ENCODE measurements around the gene DKK2.
"Not testable (repeated sequence)": the region's sequence is repeated elsewhere in the genome, so short reads cannot be mapped to it uniquely, and the experiment has no call there.

The DKK2 gene

GRCh38 chr4:106971636-106972035 is 64.5 kb downstream of the DKK2 start:
- no peaks in the 10 kb centered on the region for H3K4me1 ChIP-seq (ENCODE audit: insufficient read depth, low read length)
- no peak overlapping the region for H3K4me3 ChIP-seq (ENCODE audit: low read depth in 1 of 2, low read length in 2 of 2)
- no peaks in the 10 kb centered on the region for H3K36me3 ChIP-seq (ENCODE audit: insufficient read depth, low read length)
- H3K9me3 ChIP-seq (ENCODE audit: low read length): no peaks in the 10 kb centered on the region
- no peaks in the 10 kb centered on the region for H3K27me3 ChIP-seq (ENCODE audit: control insufficient read depth in 1 of 2, insufficient read depth in 2 of 2, low read length in 2 of 2)
- no peak overlapping the region for H3K9ac ChIP-seq (ENCODE audit: low read length)
- no peak overlapping the region for H3K27ac ChIP-seq (ENCODE audit: low read depth, low read length)

- no peak overlapping the region for H3K4me3 ChIP-seq (ENCODE audit: low read depth in 1 of 2, low read length in 2 of 2)
- no peaks in the 10 kb centered on the region for H3K9me3 ChIP-seq (ENCODE audit: low read length)
- H3K9ac ChIP-seq (ENCODE audit: low read length): no peak overlapping the region
Measured at GRCh38 chr4:106967892-106968291, 68.2 kb downstream of the DKK2 start.

GRCh38 chr4:106953036-106953705 is 82.9 kb downstream of the DKK2 start:
- Histone ChIP-seq H3K27me3 (ENCODE audit: control insufficient read depth in 1 of 2, insufficient read depth in 2 of 2, low read length in 2 of 2) (no peaks in the 10 kb centered on the region), H3K9ac (ENCODE audit: low read length) (no peak overlapping the region), H3K4me3 (ENCODE audit: low read depth in 1 of 2, low read length in 2 of 2) (no peak overlapping the region), H3K27ac (ENCODE audit: low read depth, low read length) (no peak overlapping the region), H3K4me1 (ENCODE audit: insufficient read depth, low read length) (no peaks in the 10 kb centered on the region), H3K9me3 (ENCODE audit: low read length) (no peaks in the 10 kb centered on the region), H3K36me3 (ENCODE audit: insufficient read depth, low read length) (no peaks in the 10 kb centered on the region)

More at GRCh38 chr4:106967892-106968291, 68.2 kb downstream of the DKK2 start:
- no peaks in the 10 kb centered on the region for H3K36me3 ChIP-seq (ENCODE audit: insufficient read depth, low read length)
- H3K27ac ChIP-seq (ENCODE audit: low read depth, low read length): no peak overlapping the region
- H3K4me1 ChIP-seq (ENCODE audit: insufficient read depth, low read length): no peaks in the 10 kb centered on the region
- no peaks in the 10 kb centered on the region for H3K27me3 ChIP-seq (ENCODE audit: control insufficient read depth in 1 of 2, insufficient read depth in 2 of 2, low read length in 2 of 2)

GRCh38 chr4:106951891-106952290 is 84.2 kb downstream of the DKK2 start:
- Histone ChIP-seq H3K36me3 (ENCODE audit: insufficient read depth, low read length) (no peaks in the 10 kb centered on the region), H3K9ac (ENCODE audit: low read length) (no peak overlapping the region), H3K27me3 (ENCODE audit: control insufficient read depth in 1 of 2, insufficient read depth in 2 of 2, low read length in 2 of 2) (no peaks in the 10 kb centered on the region), H3K9me3 (ENCODE audit: low read length) (no peaks in the 10 kb centered on the region), H3K27ac (ENCODE audit: low read depth, low read length) (no peak overlapping the region), H3K4me1 (ENCODE audit: insufficient read depth, low read length) (no peaks in the 10 kb centered on the region), H3K4me3 (ENCODE audit: low read depth in 1 of 2, low read length in 2 of 2) (no peak overlapping the region)

- Histone ChIP-seq H3K36me3 (ENCODE audit: insufficient read depth, low read length) (no peaks in the 10 kb centered on the region), H3K9ac (ENCODE audit: low read length) (no peak overlapping the region), H3K9me3 (ENCODE audit: low read length) (no peaks in the 10 kb centered on the region), H3K27ac (ENCODE audit: low read depth, low read length) (no peak overlapping the region), H3K27me3 (ENCODE audit: control insufficient read depth in 1 of 2, insufficient read depth in 2 of 2, low read length in 2 of 2) (no peaks in the 10 kb centered on the region), H3K4me1 (ENCODE audit: insufficient read depth, low read length) (no peaks in the 10 kb centered on the region), H3K4me3 (ENCODE audit: low read depth in 1 of 2, low read length in 2 of 2) (no peak overlapping the region)
Measured at GRCh38 chr4:106941841-106942240, 94.3 kb downstream of the DKK2 start.

- Histone ChIP-seq H3K36me3 (ENCODE audit: insufficient read depth, low read length) (no peaks in the 10 kb centered on the region), H3K4me1 (ENCODE audit: insufficient read depth, low read length) (no peaks in the 10 kb centered on the region), H3K27ac (ENCODE audit: low read depth, low read length) (no peak overlapping the region), H3K9ac (ENCODE audit: low read length) (no peak overlapping the region), H3K9me3 (ENCODE audit: low read length) (no peaks in the 10 kb centered on the region), H3K27me3 (ENCODE audit: control insufficient read depth in 1 of 2, insufficient read depth in 2 of 2, low read length in 2 of 2) (no peaks in the 10 kb centered on the region), H3K4me3 (ENCODE audit: low read depth in 1 of 2, low read length in 2 of 2) (no peak overlapping the region)
Measured at GRCh38 chr4:106930522-106930921, 105.6 kb downstream of the DKK2 start.

GRCh38 chr4:106929248-106929647 is 106.9 kb downstream of the DKK2 start:
- Histone ChIP-seq H3K27ac (ENCODE audit: low read depth, low read length) (no peak overlapping the region), H3K4me1 (ENCODE audit: insufficient read depth, low read length) (no peaks in the 10 kb centered on the region), H3K9ac (ENCODE audit: low read length) (no peak overlapping the region), H3K4me3 (ENCODE audit: low read depth in 1 of 2, low read length in 2 of 2) (no peak overlapping the region), H3K9me3 (ENCODE audit: low read length) (no peaks in the 10 kb centered on the region), H3K36me3 (ENCODE audit: insufficient read depth, low read length) (no peaks in the 10 kb centered on the region), H3K27me3 (ENCODE audit: control insufficient read depth in 1 of 2, insufficient read depth in 2 of 2, low read length in 2 of 2) (no peaks in the 10 kb centered on the region)

- Histone ChIP-seq H3K9ac (ENCODE audit: low read length) (no peak overlapping the region), H3K27ac (ENCODE audit: low read depth, low read length) (no peak overlapping the region), H3K9me3 (ENCODE audit: low read length) (no peaks in the 10 kb centered on the region), H3K4me1 (ENCODE audit: insufficient read depth, low read length) (no peaks in the 10 kb centered on the region), H3K4me3 (ENCODE audit: low read depth in 1 of 2, low read length in 2 of 2) (no peak overlapping the region), H3K27me3 (ENCODE audit: control insufficient read depth in 1 of 2, insufficient read depth in 2 of 2, low read length in 2 of 2) (no peaks in the 10 kb centered on the region), H3K36me3 (ENCODE audit: insufficient read depth, low read length) (no peaks in the 10 kb centered on the region)
Measured at GRCh38 chr4:106914223-106914622, 121.9 kb downstream of the DKK2 start.

GRCh38 chr4:106909486-106910188 is 126.5 kb downstream of the DKK2 start:
- H3K4me1 ChIP-seq (ENCODE audit: insufficient read depth, low read length): no peaks in the 10 kb centered on the region
- no peak overlapping the region for H3K27ac ChIP-seq (ENCODE audit: low read depth, low read length)
- H3K9ac ChIP-seq (ENCODE audit: low read length): no peak overlapping the region
- H3K27me3 ChIP-seq (ENCODE audit: control insufficient read depth in 1 of 2, insufficient read depth in 2 of 2, low read length in 2 of 2): no peaks in the 10 kb centered on the region
- H3K4me3 ChIP-seq (ENCODE audit: low read depth in 1 of 2, low read length in 2 of 2): no peak overlapping the region
- H3K36me3 ChIP-seq (ENCODE audit: insufficient read depth, low read length): no peaks in the 10 kb centered on the region
- no peaks in the 10 kb centered on the region for H3K9me3 ChIP-seq (ENCODE audit: low read length)

GRCh38 chr4:106908049-106908448 is 128.1 kb downstream of the DKK2 start:
- not testable (repeated sequence) for H3K27ac ChIP-seq (ENCODE audit: low read depth, low read length); H3K4me3 ChIP-seq (ENCODE audit: low read depth in 1 of 2, low read length in 2 of 2); H3K9ac ChIP-seq (ENCODE audit: low read length); H3K36me3 ChIP-seq (ENCODE audit: insufficient read depth, low read length); H3K27me3 ChIP-seq (ENCODE audit: control insufficient read depth in 1 of 2, insufficient read depth in 2 of 2, low read length in 2 of 2); H3K9me3 ChIP-seq (ENCODE audit: low read length); H3K4me1 ChIP-seq (ENCODE audit: insufficient read depth, low read length)

- no peaks in the 10 kb centered on the region for H3K9me3 ChIP-seq (ENCODE audit: low read length)
- H3K4me1 ChIP-seq (ENCODE audit: insufficient read depth, low read length): no peaks in the 10 kb centered on the region
- H3K36me3 ChIP-seq (ENCODE audit: insufficient read depth, low read length): no peaks in the 10 kb centered on the region
- H3K4me3 ChIP-seq (ENCODE audit: low read depth in 1 of 2, low read length in 2 of 2): no peak overlapping the region
- no peak overlapping the region for H3K27ac ChIP-seq (ENCODE audit: low read depth, low read length)
- H3K9ac ChIP-seq (ENCODE audit: low read length): no peak overlapping the region
- H3K27me3 ChIP-seq (ENCODE audit: control insufficient read depth in 1 of 2, insufficient read depth in 2 of 2, low read length in 2 of 2): no peaks in the 10 kb centered on the region
Measured at GRCh38 chr4:106907216-106907615, 128.9 kb downstream of the DKK2 start.

GRCh38 chr4:106906728-106907127 is 129.4 kb downstream of the DKK2 start:
- Histone ChIP-seq H3K36me3 (ENCODE audit: insufficient read depth, low read length) (no peaks in the 10 kb centered on the region), H3K9ac (ENCODE audit: low read length) (no peak overlapping the region), H3K27ac (ENCODE audit: low read depth, low read length) (no peak overlapping the region), H3K9me3 (ENCODE audit: low read length) (no peaks in the 10 kb centered on the region), H3K27me3 (ENCODE audit: control insufficient read depth in 1 of 2, insufficient read depth in 2 of 2, low read length in 2 of 2) (no peaks in the 10 kb centered on the region), H3K4me1 (ENCODE audit: insufficient read depth, low read length) (no peaks in the 10 kb centered on the region), H3K4me3 (ENCODE audit: low read depth in 1 of 2, low read length in 2 of 2) (no peak overlapping the region)
